Thoracic aorta (tissue), 2 donors: ENCODE data around the gene MS4A10. TPM values are rescaled to one million over a fixed set of nuclear protein-coding genes. Genes with fewer than 3 reads are reported as not detected.

Experiments
- ATAC-seq: fragments of 150-250 bp; one replicate; pipeline ENCODE4 v1.8.0; 2017; ENCODE audit warnings: low read depth; ENCODE audit not compliant: insufficient number of reproducible peaks, low FRiP score
- DNase-seq: peaks from one replicate; pipeline ENCODE4 v3.0.0-alpha.2; 2020; ENCODE audit warnings: low spot score
- H3K27ac ChIP-seq, 2 donors: fragments of 200-600 bp; sonication (generic); 1 replicate in 1 of 2; 2 replicates in 1 of 2; pipeline ENCODE4 v1.5.1; 2016; ENCODE audit warnings: mild to moderate bottlenecking in 2 of 2, moderate library complexity in 2 of 2
- H3K27me3 ChIP-seq: fragments of 200-600 bp; sonication (generic); replicated peaks from 2 replicates; pipeline ENCODE4 v1.6.0; 2016; ENCODE audit warnings: mild to moderate bottlenecking; ENCODE audit not compliant: insufficient read depth
- H3K36me3 ChIP-seq: fragments of 200-600 bp; sonication (generic); one replicate; pipeline ENCODE4 v1.5.1; 2016
- H3K4me1 ChIP-seq, 2 donors: fragments of 200-600 bp; sonication (generic); 1 replicate in 1 of 2; 2 replicates in 1 of 2; pipeline versions ENCODE4 v1.5.1 to v1.6.0; 2016; ENCODE audit warnings: low read depth in 2 of 2, mild to moderate bottlenecking in 1 of 2; ENCODE audit not compliant: control insufficient read depth in 1 of 2
- H3K4me3 ChIP-seq: fragments of 200-600 bp; sonication (generic); 2 replicates; pipeline ENCODE4 v1.5.1; 2016; ENCODE audit warnings: mild to moderate bottlenecking
- H3K9me3 ChIP-seq: fragments of 200-600 bp; sonication (generic); 2 replicates; pipeline ENCODE4 v1.5.1; 2016
- total RNA-seq, 2 donors: library from RNA; depleted of rRNA; stranded (reverse); fragments of >200 nt; gene quantifications; one replicate each; pipeline versions ENCODE4 v1.1.0 to v1.2.3, GENCODE V29; 2016
- TF ChIP-seq, protein P1 (sequence below): fragments of 200-600 bp; sonication (generic); IDR thresholded peaks from one replicate; pipeline ENCODE4 v1.5.1; 2019; ENCODE audit warnings: antibody characterized with exemption

MS4A10 gene
- not detected for total RNA-seq

DNA sequence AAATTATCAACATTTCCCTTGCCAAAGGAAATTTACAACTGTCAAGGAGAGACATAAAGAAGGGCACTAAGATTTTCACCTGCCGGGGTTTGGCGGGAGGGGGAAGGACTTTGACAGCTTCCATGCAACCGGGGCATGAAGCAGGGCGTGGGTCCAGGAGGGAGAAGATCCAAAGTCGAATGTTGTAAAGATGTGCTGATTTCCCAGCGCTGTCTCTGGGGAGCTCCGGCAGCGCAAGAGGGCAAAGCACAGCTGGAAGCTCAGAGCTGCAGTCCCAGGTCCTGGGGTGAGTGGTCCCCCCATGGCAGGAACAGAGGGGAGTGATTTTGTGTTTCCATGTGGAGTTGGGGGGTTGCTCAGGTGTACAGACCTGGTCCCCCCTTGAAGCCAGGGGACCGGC, at the start of gene MS4A10:
Gene MS4A10 (plus strand): TSS at position 198 of the 400 bp plus-strand sequence. CDS start 5,003 bp downstream, outside the sequence.
- no peak for DNase-seq
- ATAC-seq = no peak
- no peak within 1 kb of the TSS for H3K4me3 ChIP-seq
- H3K36me3 ChIP-seq = no peaks in the 10 kb centered on the region
- TF ChIP-seq, protein P1, sequence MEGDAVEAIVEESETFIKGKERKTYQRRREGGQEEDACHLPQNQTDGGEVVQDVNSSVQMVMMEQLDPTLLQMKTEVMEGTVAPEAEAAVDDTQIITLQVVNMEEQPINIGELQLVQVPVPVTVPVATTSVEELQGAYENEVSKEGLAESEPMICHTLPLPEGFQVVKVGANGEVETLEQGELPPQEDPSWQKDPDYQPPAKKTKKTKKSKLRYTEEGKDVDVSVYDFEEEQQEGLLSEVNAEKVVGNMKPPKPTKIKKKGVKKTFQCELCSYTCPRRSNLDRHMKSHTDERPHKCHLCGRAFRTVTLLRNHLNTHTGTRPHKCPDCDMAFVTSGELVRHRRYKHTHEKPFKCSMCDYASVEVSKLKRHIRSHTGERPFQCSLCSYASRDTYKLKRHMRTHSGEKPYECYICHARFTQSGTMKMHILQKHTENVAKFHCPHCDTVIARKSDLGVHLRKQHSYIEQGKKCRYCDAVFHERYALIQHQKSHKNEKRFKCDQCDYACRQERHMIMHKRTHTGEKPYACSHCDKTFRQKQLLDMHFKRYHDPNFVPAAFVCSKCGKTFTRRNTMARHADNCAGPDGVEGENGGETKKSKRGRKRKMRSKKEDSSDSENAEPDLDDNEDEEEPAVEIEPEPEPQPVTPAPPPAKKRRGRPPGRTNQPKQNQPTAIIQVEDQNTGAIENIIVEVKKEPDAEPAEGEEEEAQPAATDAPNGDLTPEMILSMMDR = no peak
- no peaks in the 10 kb centered on the region for H3K27me3 ChIP-seq
- no peaks in the 10 kb centered on the region for H3K9me3 ChIP-seq
- H3K4me1 ChIP-seq = peaks cover 2 to 13% of the 10 kb centered on the region in 2 donors
- H3K27ac ChIP-seq = no peak within 1 kb of the TSS

DNA sequence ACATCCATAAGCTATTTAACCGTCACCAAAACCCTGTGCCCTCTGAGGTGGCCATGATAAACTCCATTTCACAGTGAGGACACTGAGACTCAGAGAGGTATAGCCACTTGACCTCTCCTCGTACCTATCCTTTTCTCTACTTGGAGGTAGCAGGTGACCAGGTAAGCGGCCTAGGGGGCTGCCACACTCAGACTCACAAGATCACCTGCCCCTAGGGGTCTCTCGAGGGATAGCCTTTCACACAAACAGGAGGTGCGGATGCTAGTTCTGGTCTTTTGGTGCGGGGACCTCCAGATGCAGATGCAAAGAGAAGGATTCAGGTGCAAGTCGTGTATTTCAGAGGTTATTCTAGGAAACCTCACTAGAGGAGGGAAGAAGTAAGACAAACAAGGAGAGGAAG, 46.0 kb upstream of the MS4A10 start:
- Histone ChIP-seq H3K27me3 (no peaks in the 10 kb centered on the region), H3K4me1 (no peaks in the 10 kb centered on the region), H3K9me3 (no peaks in the 10 kb centered on the region), H3K4me3 (no peak overlapping the region), H3K27ac (no peak overlapping the region), H3K36me3 (no peaks in the 10 kb centered on the region)
- TF ChIP-seq, protein P1 = no peak
- no peak for ATAC-seq
- no peak for DNase-seq

DNA sequence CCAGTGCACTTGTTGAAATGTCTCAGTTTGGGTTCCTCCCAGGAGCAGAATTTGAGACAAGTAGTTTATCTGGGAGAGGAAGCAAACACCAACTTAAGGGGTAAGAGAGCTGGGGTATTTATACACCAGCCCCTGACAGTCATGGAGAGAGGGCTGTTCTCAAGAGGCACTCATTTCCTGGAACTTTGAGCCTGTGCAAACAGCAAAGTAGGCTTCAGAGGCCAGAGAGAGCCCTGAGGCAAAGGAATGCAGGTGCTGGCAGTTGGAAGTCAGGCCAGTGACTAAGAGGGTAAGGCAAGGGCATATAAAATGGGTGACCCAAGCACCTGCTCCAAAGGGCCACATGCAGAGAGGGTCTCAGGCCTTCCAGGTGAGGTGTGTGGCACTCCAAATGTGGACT, 44.6 kb upstream of the MS4A10 start:
- Histone ChIP-seq H3K9me3 (no peaks in the 10 kb centered on the region), H3K36me3 (no peaks in the 10 kb centered on the region), H3K4me3 (no peak overlapping the region), H3K27me3 (no peaks in the 10 kb centered on the region), H3K27ac (no peak overlapping the region), H3K4me1 (no peaks in the 10 kb centered on the region)
- ATAC-seq = no peak
- DNase-seq = no peak
- TF ChIP-seq, protein P1 = no peak

DNA sequence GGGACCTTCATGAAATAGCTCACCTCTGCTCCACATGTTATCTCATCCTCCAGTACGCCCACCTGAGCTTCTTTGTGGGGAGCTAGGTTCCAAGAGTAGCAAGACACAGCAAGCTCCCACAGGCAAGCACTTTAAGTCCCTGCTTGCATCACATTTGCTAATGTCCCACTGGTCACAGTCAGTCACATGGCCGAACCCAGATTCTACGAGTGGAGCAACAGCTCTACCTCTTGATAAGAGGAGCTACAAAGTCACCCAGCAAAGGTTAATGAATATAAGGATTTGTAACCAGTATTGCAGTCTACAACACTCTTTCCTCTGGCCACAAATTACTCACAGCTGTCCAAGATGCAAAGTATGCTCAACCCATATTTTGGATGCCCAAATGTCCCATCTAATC, 43.7 kb upstream of the MS4A10 start:
- H3K27me3 ChIP-seq = no peaks in the 10 kb centered on the region
- H3K9me3 ChIP-seq = no peaks in the 10 kb centered on the region
- ATAC-seq (no peak), DNase-seq (no peak)
- H3K4me1 ChIP-seq = no peaks in the 10 kb centered on the region
- H3K27ac ChIP-seq = no peak overlapping the region
- TF ChIP-seq, protein P1 = no peak
- H3K4me3 ChIP-seq = no peak overlapping the region
- H3K36me3 ChIP-seq = no peaks in the 10 kb centered on the region

DNA sequence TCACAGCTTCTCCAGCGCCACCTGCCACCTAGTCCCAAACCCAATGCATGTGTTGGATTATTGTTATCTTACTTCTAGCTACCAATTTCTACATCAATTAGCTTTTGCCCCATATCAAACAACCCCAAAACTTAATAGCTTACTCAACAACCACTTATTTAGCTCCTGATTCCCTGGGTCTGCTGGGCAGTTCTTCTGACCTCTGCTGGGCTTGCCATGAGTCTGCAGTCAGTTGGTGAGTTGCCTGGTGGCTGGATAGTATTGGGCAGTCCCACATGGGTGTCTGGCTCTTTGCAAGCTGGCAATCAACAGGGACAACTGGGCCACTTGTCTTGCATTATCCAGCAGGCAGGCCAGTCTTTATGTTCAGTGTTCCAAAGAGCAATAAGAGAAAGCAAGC, 42.1 kb upstream of the MS4A10 start:
- TF ChIP-seq, protein P1 = no peak
- DNase-seq = no peak

More for the DNA sequence above, 42.1 kb upstream of the MS4A10 start:
- Histone ChIP-seq H3K9me3 (no peaks in the 10 kb centered on the region), H3K4me1 (no peaks in the 10 kb centered on the region), H3K27me3 (no peaks in the 10 kb centered on the region), H3K27ac (no peak overlapping the region), H3K4me3 (no peak overlapping the region), H3K36me3 (no peaks in the 10 kb centered on the region)
- no peak for ATAC-seq
